Measurements from ENCODE around the gene ALPI.

ALPI gene

GRCh38 chr2:232481322-232482140, 25.6 kb downstream of the ALPI start:
- CTCF ChIA-PET = no interaction called here

DNA sequence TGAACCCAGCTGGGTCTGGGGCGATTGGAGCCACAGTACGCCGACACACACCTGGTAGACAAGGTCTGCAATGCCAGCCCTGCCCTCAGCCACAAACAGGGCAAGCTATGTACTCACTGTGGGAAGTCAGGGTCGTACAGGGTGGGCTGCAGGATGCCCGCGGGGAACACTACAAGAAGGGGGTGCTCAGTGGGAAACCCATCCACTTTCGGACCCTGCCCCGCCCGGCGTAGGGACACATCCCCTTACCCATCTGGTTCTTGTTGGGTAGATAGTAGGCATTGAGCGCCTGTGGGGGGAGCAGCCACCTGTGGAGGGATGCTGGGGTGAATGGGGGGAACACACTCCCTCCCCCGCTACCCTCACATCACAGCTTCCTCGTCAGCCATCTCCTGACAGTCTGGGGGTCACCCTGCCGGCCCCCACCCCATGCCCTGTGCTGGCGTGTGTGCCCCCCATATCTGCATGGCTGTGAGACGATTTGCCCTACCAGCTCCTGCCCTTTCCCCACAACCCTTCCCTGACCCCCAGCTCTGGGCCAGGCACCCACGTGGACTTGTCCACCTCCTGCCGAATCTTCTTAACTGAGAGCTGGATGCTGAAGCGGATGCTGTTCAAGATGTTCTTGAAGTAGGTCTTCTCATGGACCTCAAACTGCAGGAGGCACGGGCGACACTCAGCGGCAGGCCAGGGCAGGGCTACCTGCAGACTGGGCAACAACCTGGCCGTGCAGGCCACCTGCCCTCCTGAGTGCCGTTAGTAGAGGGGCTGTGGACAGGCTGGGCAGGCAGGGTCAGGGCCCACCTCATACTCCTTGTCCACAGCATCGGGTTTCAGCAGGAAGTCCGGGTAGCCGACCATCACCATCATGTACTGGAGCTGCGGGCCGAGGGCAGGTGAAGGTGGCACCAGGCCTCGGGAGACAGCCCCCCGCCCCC, 26.6 kb downstream of the ALPI start:
- ChIA-PET CTCF (interaction anchor here (1.0 kb wide), 1 partner anchor 38 kb away, joined by 3 read pairs; no protein-coding TSS in a partner anchor), POLR2A (no interaction called here)
- H3K36me3 ChIP-seq (ENCODE audit: control insufficient read depth in 2 of 2, insufficient read depth in 1 of 2, low read length in 2 of 2) = peaks cover 0 to 8% of the 10 kb centered on the region in 2 experiments; a peak in 1 of 3 replicates
- H3K4me3 ChIP-seq (ENCODE audit: low read depth, low read length) = no peak overlapping the region
- no peaks in the 10 kb centered on the region for H3K4me1 ChIP-seq (ENCODE audit: control insufficient read depth, insufficient read depth, low read length)
- no peak overlapping the region for H3K27ac ChIP-seq (ENCODE audit: extremely low read depth, low read depth, low read length)
- H3K9me3 ChIP-seq (ENCODE audit: control insufficient read depth, insufficient read depth, low read depth, low read length) = no peaks in the 10 kb centered on the region
- TF ChIP-seq SCRT2 (tag by site-specific recombination; IDR thresholded peaks at IDR 0.05) (no peak), ZNF138 (tag by site-specific recombination; IDR thresholded peaks at IDR 0.05; ENCODE audit: borderline replicate concordance) (no peak), ZNF24 (tag by site-specific recombination; IDR thresholded peaks at IDR 0.05) (no peak), ZBTB20 (tag by site-specific recombination; IDR thresholded peaks at IDR 0.05) (no peak), ZNF514 (tag by site-specific recombination; IDR thresholded peaks at IDR 0.05) (no peak), ZNF521 (tag by site-specific recombination; IDR thresholded peaks at IDR 0.05) (no peak), ZNF426 (tag by site-specific recombination; IDR thresholded peaks at IDR 0.05) (no peak), KLF9 (tag by site-specific recombination; IDR thresholded peaks at IDR 0.05; ENCODE audit: low read depth) (no peak), ZNF394 (tag by site-specific recombination; IDR thresholded peaks at IDR 0.05; ENCODE audit: borderline replicate concordance) (no peak)

More at GRCh38 chr2:232481322-232482140, 25.6 kb downstream of the ALPI start:
- TF ChIP-seq ZNF416 (tag by site-specific recombination; IDR thresholded peaks at IDR 0.05) (no peak), ZNF146 (tag by site-specific recombination; IDR thresholded peaks at IDR 0.05) (no peak), ZNF335 (tag by site-specific recombination; conservative IDR thresholded peaks at IDR 0.05) (no peak), ZNF501 (tag by site-specific recombination; IDR thresholded peaks at IDR 0.05) (no peak), ZNF121 (tag by site-specific recombination; IDR thresholded peaks at IDR 0.05) (no peak), ZFP69B (tag by site-specific recombination; IDR thresholded peaks at IDR 0.05) (no peak), EGR2 (tag by site-specific recombination; IDR thresholded peaks at IDR 0.05; ENCODE audit: low read depth) (no peak), ZNF423 (tag by site-specific recombination; IDR thresholded peaks at IDR 0.05) (no peak), SP3 (tag by site-specific recombination; IDR thresholded peaks at IDR 0.05) (no peak), PBX3 (CRISPR knock-in tag; IDR thresholded peaks at IDR 0.05) (no peak), ZNF214 (tag by site-specific recombination; IDR thresholded peaks at IDR 0.05; ENCODE audit: borderline replicate concordance) (no peak), ZNF561 (tag by site-specific recombination; IDR thresholded peaks at IDR 0.05; ENCODE audit: borderline replicate concordance) (no peak), ZBTB8A (tag by site-specific recombination; IDR thresholded peaks at IDR 0.05) (no peak), ZXDB (tag by site-specific recombination; IDR thresholded peaks at IDR 0.05) (no peak)
- TF ChIP-seq, protein P1, sequence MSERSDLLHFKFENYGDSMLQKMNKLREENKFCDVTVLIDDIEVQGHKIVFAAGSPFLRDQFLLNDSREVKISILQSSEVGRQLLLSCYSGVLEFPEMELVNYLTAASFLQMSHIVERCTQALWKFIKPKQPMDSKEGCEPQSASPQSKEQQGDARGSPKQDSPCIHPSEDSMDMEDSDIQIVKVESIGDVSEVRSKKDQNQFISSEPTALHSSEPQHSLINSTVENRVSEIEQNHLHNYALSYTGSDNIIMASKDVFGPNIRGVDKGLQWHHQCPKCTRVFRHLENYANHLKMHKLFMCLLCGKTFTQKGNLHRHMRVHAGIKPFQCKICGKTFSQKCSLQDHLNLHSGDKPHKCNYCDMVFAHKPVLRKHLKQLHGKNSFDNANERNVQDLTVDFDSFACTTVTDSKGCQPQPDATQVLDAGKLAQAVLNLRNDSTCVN (tag by site-specific recombination; optimal IDR thresholded peaks at IDR 0.05) = no peak
- TF ChIP-seq, protein P2, sequence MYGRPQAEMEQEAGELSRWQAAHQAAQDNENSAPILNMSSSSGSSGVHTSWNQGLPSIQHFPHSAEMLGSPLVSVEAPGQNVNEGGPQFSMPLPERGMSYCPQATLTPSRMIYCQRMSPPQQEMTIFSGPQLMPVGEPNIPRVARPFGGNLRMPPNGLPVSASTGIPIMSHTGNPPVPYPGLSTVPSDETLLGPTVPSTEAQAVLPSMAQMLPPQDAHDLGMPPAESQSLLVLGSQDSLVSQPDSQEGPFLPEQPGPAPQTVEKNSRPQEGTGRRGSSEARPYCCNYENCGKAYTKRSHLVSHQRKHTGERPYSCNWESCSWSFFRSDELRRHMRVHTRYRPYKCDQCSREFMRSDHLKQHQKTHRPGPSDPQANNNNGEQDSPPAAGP (tag by site-specific recombination; IDR thresholded peaks at IDR 0.05) = no peak
- TF ChIP-seq, protein P3, sequence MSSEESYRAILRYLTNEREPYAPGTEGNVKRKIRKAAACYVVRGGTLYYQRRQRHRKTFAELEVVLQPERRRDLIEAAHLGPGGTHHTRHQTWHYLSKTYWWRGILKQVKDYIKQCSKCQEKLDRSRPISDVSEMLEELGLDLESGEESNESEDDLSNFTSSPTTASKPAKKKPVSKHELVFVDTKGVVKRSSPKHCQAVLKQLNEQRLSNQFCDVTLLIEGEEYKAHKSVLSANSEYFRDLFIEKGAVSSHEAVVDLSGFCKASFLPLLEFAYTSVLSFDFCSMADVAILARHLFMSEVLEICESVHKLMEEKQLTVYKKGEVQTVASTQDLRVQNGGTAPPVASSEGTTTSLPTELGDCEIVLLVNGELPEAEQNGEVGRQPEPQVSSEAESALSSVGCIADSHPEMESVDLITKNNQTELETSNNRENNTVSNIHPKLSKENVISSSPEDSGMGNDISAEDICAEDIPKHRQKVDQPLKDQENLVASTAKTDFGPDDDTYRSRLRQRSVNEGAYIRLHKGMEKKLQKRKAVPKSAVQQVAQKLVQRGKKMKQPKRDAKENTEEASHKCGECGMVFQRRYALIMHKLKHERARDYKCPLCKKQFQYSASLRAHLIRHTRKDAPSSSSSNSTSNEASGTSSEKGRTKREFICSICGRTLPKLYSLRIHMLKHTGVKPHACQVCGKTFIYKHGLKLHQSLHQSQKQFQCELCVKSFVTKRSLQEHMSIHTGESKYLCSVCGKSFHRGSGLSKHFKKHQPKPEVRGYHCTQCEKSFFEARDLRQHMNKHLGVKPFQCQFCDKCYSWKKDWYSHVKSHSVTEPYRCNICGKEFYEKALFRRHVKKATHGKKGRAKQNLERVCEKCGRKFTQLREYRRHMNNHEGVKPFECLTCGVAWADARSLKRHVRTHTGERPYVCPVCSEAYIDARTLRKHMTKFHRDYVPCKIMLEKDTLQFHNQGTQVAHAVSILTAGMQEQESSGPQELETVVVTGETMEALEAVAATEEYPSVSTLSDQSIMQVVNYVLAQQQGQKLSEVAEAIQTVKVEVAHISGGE (tag by site-specific recombination; conservative IDR thresholded peaks at IDR 0.05; ENCODE audit: low read depth) = no peak
- POLR2A ChIA-PET = no interaction called here
- Histone ChIP-seq H3K9me3 (ENCODE audit: control insufficient read depth, insufficient read depth, low read depth, low read length) (no peaks in the 10 kb centered on the region), H3K4me3 (ENCODE audit: low read depth, low read length) (no peak overlapping the region), H3K27ac (ENCODE audit: extremely low read depth, low read depth, low read length) (no peak overlapping the region), H3K36me3 (ENCODE audit: control insufficient read depth in 2 of 2, insufficient read depth in 1 of 2, low read length in 2 of 2) (peaks cover 0 to 8% of the 10 kb centered on the region in 2 experiments; a peak in 1 of 3 replicates), H3K4me1 (ENCODE audit: control insufficient read depth, insufficient read depth, low read length) (no peaks in the 10 kb centered on the region)
